Smooth muscle cell (in vitro differentiated cells): ENCODE results near the gene DLG1. TPM values are rescaled to one million over a fixed set of nuclear protein-coding genes. Genes with fewer than 3 reads are reported as not detected.

ENCODE experiments used
- DNase-seq: peaks from one replicate; lab custom pipeline; 2025; ENCODE audit not compliant: unreplicated experiment; lab: John Stamatoyannopoulos, UW
- H2AFZ ChIP-seq: fragments of 200-600 bp; sonication (generic); 2 replicates; pipeline ENCODE4 v1.6.0; 2016; ENCODE audit warnings: antibody characterized with exemption, low read depth, mild to moderate bottlenecking
- H3F3A ChIP-seq: fragments of 200-600 bp; sonication (generic); 2 replicates; pipeline ENCODE4 v1.6.0; 2017; ENCODE audit warnings: antibody characterized with exemption, low read depth
- H3K27ac ChIP-seq: fragments of 200-600 bp; sonication (generic); 2 replicates; pipeline ENCODE4 v1.5.1; 2016; ENCODE audit warnings: low read depth, mild to moderate bottlenecking
- H3K27me3 ChIP-seq: fragments of 200-600 bp; sonication (generic); 2 replicates; pipeline ENCODE4 v1.6.1; 2016; ENCODE audit warnings: low read depth, mild to moderate bottlenecking
- H3K36me3 ChIP-seq: fragments of 200-600 bp; sonication (generic); 2 replicates; pipeline ENCODE4 v1.5.1; 2016; ENCODE audit warnings: low read depth
- H3K4me1 ChIP-seq: fragments of 200-600 bp; sonication (generic); 2 replicates; pipeline ENCODE4 v1.5.1; 2016; ENCODE audit warnings: low read depth
- H3K4me2 ChIP-seq: fragments of 200-600 bp; sonication (generic); 2 replicates; pipeline ENCODE4 v1.6.0; 2016; ENCODE audit warnings: mild to moderate bottlenecking
- H3K4me3 ChIP-seq: fragments of 200-600 bp; sonication (generic); 2 replicates; pipeline ENCODE4 v1.5.1; 2016; ENCODE audit warnings: mild to moderate bottlenecking
- H3K79me2 ChIP-seq: fragments of 200-600 bp; sonication (generic); 2 replicates; pipeline ENCODE4 v1.6.0; 2016; ENCODE audit warnings: low read depth, mild to moderate bottlenecking
- H3K9ac ChIP-seq: fragments of 200-600 bp; sonication (generic); 2 replicates; pipeline ENCODE4 v1.6.0; 2016; ENCODE audit warnings: low read depth
- H3K9me3 ChIP-seq: fragments of 200-600 bp; sonication (generic); replicated peaks from 2 replicates; pipeline ENCODE4 v1.5.1; 2016; ENCODE audit warnings: low read depth
- H4K20me1 ChIP-seq: fragments of 200-600 bp; sonication (generic); 2 replicates; pipeline ENCODE4 v1.6.0; 2016; ENCODE audit warnings: low read depth
- CTCF ChIP-seq: fragments of 200-600 bp; sonication (generic); IDR thresholded peaks from 2 replicates; pipeline ENCODE4 v1.5.1; 2017; ENCODE audit warnings: borderline replicate concordance, mild to moderate bottlenecking, antibody characterized with exemption; ENCODE audit not compliant: insufficient read depth, poor library complexity, severe bottlenecking
- WGBS: methylation state at CpG from one replicate; pipeline ENCODE4 v1.1.7; 2016; ENCODE audit warnings: low lambda C conversion rate; 5-methylcytosine and 5-hydroxymethylcytosine counted together
- polyA plus RNA-seq: library from polyadenylated mRNA; unstranded; fragments of >200 nt; fragmentation: Nextera tagmentation; extraction: Ambion mirVana; gene quantifications from 2 replicates; pipeline ENCODE4 v1.2.1, GENCODE V29; 2016
- total RNA-seq: library from RNA; depleted of rRNA; stranded (reverse); fragments of >200 nt; gene quantifications from 2 replicates; pipeline ENCODE4 v1.2.3, GENCODE V29; 2014

Gene DLG1
- total and polyA plus RNA-seq, 2 experiments from 2014 or later = 23.5 to 69.0 TPM

DNA sequence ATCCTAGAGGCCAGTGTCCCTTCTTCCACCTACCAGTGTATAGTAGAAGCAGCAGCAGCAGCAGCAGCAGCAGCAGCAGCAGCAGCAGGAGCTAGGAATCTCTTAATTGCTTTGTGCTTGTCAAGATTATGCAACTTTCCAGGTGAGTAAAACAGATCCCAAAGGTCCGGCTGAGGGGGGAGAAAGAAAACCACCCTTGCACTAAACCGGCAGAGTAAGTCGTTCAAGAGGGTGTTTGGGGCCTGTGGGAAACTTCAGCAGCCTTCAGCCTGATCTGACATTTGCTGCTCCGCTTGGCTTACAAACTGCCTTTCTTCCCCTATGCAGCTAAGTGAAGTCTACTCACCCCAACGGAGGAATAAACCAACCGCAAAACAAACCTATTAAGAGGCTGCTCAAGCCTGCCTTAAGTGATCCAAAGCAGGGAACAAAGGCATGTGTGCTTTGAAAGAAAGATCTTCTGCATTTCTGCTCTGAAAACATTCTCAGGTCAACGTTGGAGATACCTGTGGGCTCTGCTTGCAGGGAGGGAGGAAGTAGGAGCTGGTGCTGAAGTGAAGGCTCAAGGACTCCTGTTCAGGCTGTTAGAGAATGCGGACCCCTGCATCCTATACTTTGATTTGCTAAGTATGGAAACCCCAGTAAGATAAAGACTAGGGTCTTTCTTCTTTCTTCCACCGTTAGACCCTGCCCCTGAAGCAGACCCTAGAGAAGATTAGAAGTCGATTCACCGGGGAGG, 35.7 kb upstream of the DLG1 start:
- H3K4me1 ChIP-seq = peaks cover 6% of the 10 kb centered on the region
- H3K9me3 ChIP-seq = no peaks in the 10 kb centered on the region
- no peak overlapping the region for H3K4me2 ChIP-seq
- peaks cover 2% of the 10 kb centered on the region for H3F3A ChIP-seq
- no peak for DNase-seq
- no peak for TF ChIP-seq CTCF
- no peaks in the 10 kb centered on the region for H3K36me3 ChIP-seq
- 59% methylated on average over 11 of the region's 11 CpGs for WGBS
- H3K27ac ChIP-seq = no peak overlapping the region
- H2AFZ ChIP-seq = no peak overlapping the region
- H4K20me1 ChIP-seq = no peaks in the 10 kb centered on the region
- H3K4me3 ChIP-seq = no peak overlapping the region
- H3K27me3 ChIP-seq = no peaks in the 10 kb centered on the region
- H3K9ac ChIP-seq = no peak overlapping the region
- H3K79me2 ChIP-seq = no peaks in the 10 kb centered on the region

DNA sequence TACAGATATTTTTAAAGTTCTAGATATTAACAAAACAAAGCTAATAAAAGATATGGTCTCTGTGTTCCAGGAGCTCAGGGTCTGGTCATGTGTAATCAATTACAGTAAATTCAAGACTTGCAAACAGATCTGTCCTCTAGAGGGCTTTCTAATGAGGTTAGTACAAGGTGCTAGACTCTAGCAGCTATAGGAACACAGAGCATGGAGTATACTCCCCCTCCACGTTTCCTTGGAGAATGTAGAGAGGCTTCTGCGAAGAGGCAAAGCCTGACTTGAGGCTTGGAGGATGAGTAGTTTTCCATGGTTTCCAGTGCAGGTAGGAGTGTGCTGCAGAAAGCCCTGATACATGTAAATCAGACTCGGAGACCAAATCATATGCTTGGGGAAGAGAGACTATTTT, 32.7 kb upstream of the DLG1 start:
- Histone ChIP-seq H3F3A (peaks cover 2% of the 10 kb centered on the region), H3K9ac (no peak overlapping the region), H3K27ac (no peak overlapping the region), H3K4me2 (no peak overlapping the region), H3K79me2 (no peaks in the 10 kb centered on the region), H2AFZ (no peak overlapping the region), H3K4me1 (peaks cover 6% of the 10 kb centered on the region), H3K27me3 (no peaks in the 10 kb centered on the region), H3K9me3 (no peaks in the 10 kb centered on the region), H3K4me3 (no peak overlapping the region), H3K36me3 (no peaks in the 10 kb centered on the region), H4K20me1 (no peaks in the 10 kb centered on the region)
- 78% methylated on average over 3 of the region's 3 CpGs for WGBS
- no peak for TF ChIP-seq CTCF
- no peak for DNase-seq

DNA sequence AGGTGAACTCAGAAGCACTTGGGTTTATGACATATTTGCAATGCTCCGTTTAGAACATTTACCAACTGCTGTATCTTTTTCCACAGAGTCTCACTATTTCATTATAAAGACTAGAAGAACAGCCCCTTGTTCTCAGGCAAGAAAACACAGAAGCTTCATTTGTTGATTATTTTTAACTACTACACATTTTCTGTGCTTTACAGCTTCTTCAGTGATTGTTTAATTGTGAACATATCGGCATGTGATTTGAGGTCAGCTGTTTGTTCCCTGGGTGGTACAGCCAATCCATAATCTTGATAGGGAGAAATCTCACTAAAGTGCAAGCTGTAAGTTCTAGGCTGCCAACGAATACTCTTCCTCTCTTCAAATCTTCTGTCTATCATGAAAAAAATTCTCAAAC, 31.0 kb upstream of the DLG1 start:
- no peak for TF ChIP-seq CTCF
- no peaks in the 10 kb centered on the region for H3K36me3 ChIP-seq
- H3F3A ChIP-seq = peaks cover under 1% of the 10 kb centered on the region
- no peak overlapping the region for H3K9ac ChIP-seq
- no peaks in the 10 kb centered on the region for H3K9me3 ChIP-seq
- no peak overlapping the region for H2AFZ ChIP-seq
- DNase-seq = no peak
- no peaks in the 10 kb centered on the region for H4K20me1 ChIP-seq
- no peak overlapping the region for H3K4me3 ChIP-seq
- WGBS = 91% methylated on average over 3 of the region's 3 CpGs
- H3K4me2 ChIP-seq = no peak overlapping the region
- H3K79me2 ChIP-seq = no peaks in the 10 kb centered on the region
- no peak overlapping the region for H3K27ac ChIP-seq
- H3K27me3 ChIP-seq = no peaks in the 10 kb centered on the region
- peaks cover 6% of the 10 kb centered on the region for H3K4me1 ChIP-seq

- DNase-seq = no peak
- Histone ChIP-seq H3K79me2 (no peaks in the 10 kb centered on the region), H4K20me1 (no peaks in the 10 kb centered on the region), H3K4me2 (no peak overlapping the region), H2AFZ (no peak overlapping the region), H3K4me3 (no peak overlapping the region), H3K9ac (no peak overlapping the region), H3K4me1 (no peaks in the 10 kb centered on the region), H3F3A (no peaks in the 10 kb centered on the region), H3K9me3 (no peaks in the 10 kb centered on the region), H3K36me3 (no peaks in the 10 kb centered on the region), H3K27ac (no peak overlapping the region), H3K27me3 (no peaks in the 10 kb centered on the region)
- TF ChIP-seq CTCF = no peak
- WGBS = 100% methylated on average over 6 of the region's 6 CpGs
These were observed 29.8 kb upstream of the DLG1 start for GRCh38 chr3:197328198-197328597.
